ENCODE results near the gene RGS7. TPM values are rescaled to one million over a fixed set of nuclear protein-coding genes. Genes with fewer than 3 reads are reported as not detected.

Gene RGS7
- total RNA-seq, 4 donors from 2014 or later = not detected

GRCh38 chr1:241140670-241141069 lies 216.3 kb downstream of the RGS7 start:
- in situ Hi-C loops (cut with MboI; ENCODE audit: low sequenced_read_pairs in 4 of 4) (no loop called here), intact Hi-C loops (cut with DNase I; ENCODE audit: low total_unique reads) (no loop called here)
- Histone ChIP-seq H3K4me3 (no peak overlapping the region), H3K9me3 (no peaks in the 10 kb centered on the region), H3K36me3 (no peaks in the 10 kb centered on the region), H3K4me1 (no peaks in the 10 kb centered on the region), H3K27me3 (no peaks in the 10 kb centered on the region), H3K27ac (no peak overlapping the region)
- TF ChIP-seq CTCF (IDR thresholded peaks at IDR 0.05 in 4 of 5, conservative IDR thresholded peaks at IDR 0.05 in 1 of 5) = no peak
- TF ChIP-seq POLR2A (IDR thresholded peaks at IDR 0.05) = no peak
- no peak for DNase-seq
- ATAC-seq = no peak

- TF ChIP-seq POLR2A (IDR thresholded peaks at IDR 0.05) (no peak), CTCF (IDR thresholded peaks at IDR 0.05 in 4 of 5, conservative IDR thresholded peaks at IDR 0.05 in 1 of 5) (no peak)
- Histone ChIP-seq H3K4me3 (no peak overlapping the region), H3K9me3 (no peaks in the 10 kb centered on the region), H3K27ac (no peak overlapping the region), H3K36me3 (no peaks in the 10 kb centered on the region), H3K27me3 (no peaks in the 10 kb centered on the region), H3K4me1 (no peaks in the 10 kb centered on the region)
- intact Hi-C loops (cut with DNase I; ENCODE audit: low total_unique reads) (no loop called here), in situ Hi-C loops (cut with MboI; ENCODE audit: low sequenced_read_pairs in 4 of 4) (no loop called here)
- DNase-seq (no peak), ATAC-seq (no peak)
These were observed 218.0 kb downstream of the RGS7 start for GRCh38 chr1:241139047-241139446.

- in situ Hi-C loops (cut with MboI; ENCODE audit: low sequenced_read_pairs in 4 of 4) = no loop called here
- ATAC-seq (no peak), DNase-seq (no peak)
- H3K36me3 ChIP-seq = no peaks in the 10 kb centered on the region
- no peaks in the 10 kb centered on the region for H3K27me3 ChIP-seq
- H3K4me3 ChIP-seq = no peak overlapping the region
- TF ChIP-seq CTCF (IDR thresholded peaks at IDR 0.05 in 4 of 5, conservative IDR thresholded peaks at IDR 0.05 in 1 of 5) (no peak), POLR2A (IDR thresholded peaks at IDR 0.05) (no peak)
- H3K4me1 ChIP-seq = no peaks in the 10 kb centered on the region
- no peak overlapping the region for H3K27ac ChIP-seq
- no peaks in the 10 kb centered on the region for H3K9me3 ChIP-seq
- intact Hi-C loops (cut with DNase I; ENCODE audit: low total_unique reads) = no loop called here
These were observed 218.8 kb downstream of the RGS7 start for GRCh38 chr1:241138248-241138647.

- no peak for DNase-seq
- intact Hi-C loops (cut with DNase I; ENCODE audit: low total_unique reads) (no loop called here), in situ Hi-C loops (cut with MboI; ENCODE audit: low sequenced_read_pairs in 4 of 4) (no loop called here)
- H3K27me3 ChIP-seq = no peaks in the 10 kb centered on the region
- H3K4me1 ChIP-seq = no peaks in the 10 kb centered on the region
- no peak for TF ChIP-seq POLR2A (IDR thresholded peaks at IDR 0.05)
- TF ChIP-seq CTCF (IDR thresholded peaks at IDR 0.05 in 4 of 5, conservative IDR thresholded peaks at IDR 0.05 in 1 of 5) = no peak
- no peak overlapping the region for H3K27ac ChIP-seq
- no peak for ATAC-seq
- no peaks in the 10 kb centered on the region for H3K9me3 ChIP-seq
- no peaks in the 10 kb centered on the region for H3K36me3 ChIP-seq
- H3K4me3 ChIP-seq = no peak overlapping the region
These were observed 220.6 kb downstream of the RGS7 start for GRCh38 chr1:241136389-241136788.

- ATAC-seq (no peak), DNase-seq (no peak)
- intact Hi-C loops (cut with DNase I; ENCODE audit: low total_unique reads) (no loop called here), in situ Hi-C loops (cut with MboI; ENCODE audit: low sequenced_read_pairs in 4 of 4) (no loop called here)
- no peak overlapping the region for H3K27ac ChIP-seq
- TF ChIP-seq POLR2A (IDR thresholded peaks at IDR 0.05) (no peak), CTCF (IDR thresholded peaks at IDR 0.05 in 4 of 5, conservative IDR thresholded peaks at IDR 0.05 in 1 of 5) (no peak)
- H3K36me3 ChIP-seq = no peaks in the 10 kb centered on the region
- H3K4me1 ChIP-seq = no peaks in the 10 kb centered on the region
- no peak overlapping the region for H3K4me3 ChIP-seq
- H3K27me3 ChIP-seq = no peaks in the 10 kb centered on the region
- no peaks in the 10 kb centered on the region for H3K9me3 ChIP-seq
These were observed 225.3 kb downstream of the RGS7 start for GRCh38 chr1:241131636-241132194.
